HG03135 (cell line): ENCODE data around the gene SGCG.
"Not testable (repeated sequence)": the region's sequence is repeated elsewhere in the genome, so short reads cannot be mapped to it uniquely, and the experiment has no call there.

ENCODE experiments used
- ATAC-seq: cut with Tn5 transposase; IDR thresholded peaks from one replicate; pipeline ENCODE4 v1.9.1; 2021; ENCODE audit warnings: mild to moderate bottlenecking, moderate library complexity; ENCODE audit not compliant: unreplicated experiment

Gene SGCG, protein sequence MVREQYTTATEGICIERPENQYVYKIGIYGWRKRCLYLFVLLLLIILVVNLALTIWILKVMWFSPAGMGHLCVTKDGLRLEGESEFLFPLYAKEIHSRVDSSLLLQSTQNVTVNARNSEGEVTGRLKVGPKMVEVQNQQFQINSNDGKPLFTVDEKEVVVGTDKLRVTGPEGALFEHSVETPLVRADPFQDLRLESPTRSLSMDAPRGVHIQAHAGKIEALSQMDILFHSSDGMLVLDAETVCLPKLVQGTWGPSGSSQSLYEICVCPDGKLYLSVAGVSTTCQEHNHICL

DNA sequence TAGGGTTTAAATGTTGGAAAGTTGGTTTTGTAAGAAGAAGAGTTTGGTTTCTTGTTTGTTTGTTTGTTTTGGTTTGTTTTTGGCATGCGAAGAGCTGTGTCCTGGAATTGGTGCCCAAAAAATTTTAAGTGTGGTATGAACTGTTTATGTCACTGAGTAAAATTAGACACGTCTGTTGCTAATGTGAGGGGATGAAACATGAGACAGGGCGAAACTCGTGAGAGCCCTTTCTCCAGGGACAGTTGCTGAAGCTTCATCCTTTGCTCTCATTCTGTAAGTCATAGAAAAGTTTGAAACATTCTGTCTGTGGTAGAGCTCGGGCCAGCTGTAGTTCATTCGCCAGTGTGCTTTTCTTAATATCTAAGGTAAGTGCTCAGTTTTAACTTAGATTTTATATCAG, at the start of gene SGCG:
SGCG (plus strand) TSS at position 269 of the 400 bp plus-strand sequence. CDS start 22,716 bp downstream, outside the sequence.
- ATAC-seq: no peak

DNA sequence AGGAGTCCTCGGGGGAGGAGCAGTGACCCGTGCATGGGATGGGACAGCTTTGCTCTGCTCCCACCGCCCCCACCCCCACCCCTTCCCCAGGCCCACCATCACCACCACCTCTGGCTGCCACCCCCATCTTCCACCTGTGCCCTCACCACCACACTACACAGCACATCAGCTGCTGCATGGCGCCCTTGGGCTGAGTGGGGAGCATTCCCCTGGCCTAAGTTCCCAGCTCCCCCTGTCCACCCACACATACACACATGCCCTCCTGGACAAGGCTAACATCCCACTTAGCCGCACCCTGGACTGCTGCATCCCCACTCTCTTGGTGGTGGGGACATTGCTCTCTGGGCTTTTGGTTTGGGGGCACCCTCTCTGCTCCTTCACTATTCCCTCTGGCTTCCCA, 46.2 kb upstream of the SGCG start:
- no peak for ATAC-seq

DNA sequence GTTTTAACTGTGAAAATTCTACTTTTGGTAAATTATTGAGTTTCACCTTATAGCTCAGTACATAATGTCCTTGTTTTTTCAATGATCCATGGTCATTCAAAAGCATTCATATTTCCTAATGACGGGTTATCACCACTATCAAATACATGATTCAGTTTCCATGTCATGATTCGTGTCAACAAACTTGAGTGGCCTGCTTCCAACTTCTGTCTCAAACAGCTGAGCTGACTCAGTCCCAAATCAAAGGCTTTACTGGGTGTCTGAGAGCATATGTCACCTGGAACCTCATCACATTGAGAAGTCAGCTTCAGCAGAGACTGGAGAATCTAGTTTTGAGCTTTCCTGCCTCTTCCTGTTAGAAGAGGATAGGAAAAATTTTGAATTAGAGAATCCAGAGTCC, 40.3 kb upstream of the SGCG start:
- no peak for ATAC-seq

DNA sequence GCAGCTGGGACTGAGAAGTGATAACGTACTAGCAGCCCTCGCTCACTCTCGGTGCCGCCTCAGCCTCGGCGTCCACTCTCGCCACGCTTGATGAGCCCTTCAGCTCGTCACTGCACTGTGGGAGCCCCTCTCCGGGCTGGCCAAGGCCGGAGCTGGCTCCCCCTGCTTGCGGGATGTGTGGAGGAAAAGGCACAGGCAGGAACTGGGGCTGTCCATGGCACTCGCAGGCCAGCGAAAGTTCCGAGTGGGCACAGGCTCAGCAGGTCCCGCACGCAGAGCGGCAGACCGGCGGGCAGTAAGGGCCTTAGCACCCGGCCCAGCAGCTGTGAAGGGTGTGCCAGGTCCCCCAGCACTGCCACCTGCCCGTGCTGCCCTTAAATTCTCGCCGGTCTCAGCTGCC, 38.8 kb upstream of the SGCG start:
- no peak for ATAC-seq

DNA sequence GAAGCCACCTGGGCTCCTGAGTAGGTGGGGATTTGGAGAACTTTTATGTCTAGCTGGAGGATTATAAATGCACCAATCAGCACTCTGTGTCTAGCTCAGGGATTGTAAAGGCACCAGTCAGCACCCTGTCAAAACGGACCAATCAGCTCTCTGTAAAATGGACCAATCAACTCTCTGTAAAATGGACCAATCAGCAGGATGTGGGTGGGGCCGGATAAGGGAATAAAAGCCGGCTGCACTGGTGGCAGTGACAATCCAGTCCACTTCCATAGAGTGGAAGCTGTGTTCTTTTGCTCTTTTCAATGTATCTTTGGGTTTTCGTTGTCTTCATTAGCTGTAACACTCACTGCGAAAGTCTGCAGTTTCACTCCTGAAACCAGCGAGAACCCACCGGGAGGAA, 38.2 kb upstream of the SGCG start:
- not testable (repeated sequence) for ATAC-seq

DNA sequence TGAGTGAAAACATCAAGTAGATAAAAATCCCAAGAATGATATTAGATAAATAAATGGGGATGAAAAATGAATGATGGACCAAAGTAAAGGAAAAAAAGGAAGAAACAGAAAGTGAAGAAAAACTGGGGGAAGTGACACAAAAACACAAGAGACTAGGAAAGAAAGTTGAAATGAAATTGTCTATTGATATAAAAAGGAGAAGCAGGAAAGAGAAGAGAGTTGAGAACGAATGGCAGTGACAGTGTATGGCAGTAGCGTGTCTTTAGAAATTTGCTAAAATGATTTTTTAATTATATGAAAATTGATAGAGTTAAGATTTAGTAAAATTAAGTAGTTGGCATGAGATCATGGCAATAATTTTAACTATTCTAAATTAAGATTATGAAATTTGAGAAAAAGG, 36.3 kb upstream of the SGCG start:
- ATAC-seq: no peak

DNA sequence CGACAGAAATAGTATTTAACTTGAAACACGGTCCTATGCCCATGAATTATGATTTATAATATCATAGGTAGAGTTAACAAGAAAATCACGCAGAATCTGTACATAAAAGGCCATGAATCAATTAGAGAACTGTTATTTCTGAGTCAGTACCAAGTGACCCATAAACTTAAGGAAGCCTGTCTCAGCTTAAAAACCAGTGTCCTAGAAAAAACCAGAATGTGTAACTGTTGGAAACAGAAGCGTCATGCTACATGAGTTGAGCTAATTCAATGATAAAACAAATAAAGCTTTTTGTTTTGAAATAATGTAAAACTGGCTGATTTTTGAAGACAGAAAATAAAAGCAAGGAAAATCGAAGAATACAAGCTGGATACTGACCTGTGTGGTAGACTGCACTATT, 34.8 kb upstream of the SGCG start:
- ATAC-seq: no peak

DNA sequence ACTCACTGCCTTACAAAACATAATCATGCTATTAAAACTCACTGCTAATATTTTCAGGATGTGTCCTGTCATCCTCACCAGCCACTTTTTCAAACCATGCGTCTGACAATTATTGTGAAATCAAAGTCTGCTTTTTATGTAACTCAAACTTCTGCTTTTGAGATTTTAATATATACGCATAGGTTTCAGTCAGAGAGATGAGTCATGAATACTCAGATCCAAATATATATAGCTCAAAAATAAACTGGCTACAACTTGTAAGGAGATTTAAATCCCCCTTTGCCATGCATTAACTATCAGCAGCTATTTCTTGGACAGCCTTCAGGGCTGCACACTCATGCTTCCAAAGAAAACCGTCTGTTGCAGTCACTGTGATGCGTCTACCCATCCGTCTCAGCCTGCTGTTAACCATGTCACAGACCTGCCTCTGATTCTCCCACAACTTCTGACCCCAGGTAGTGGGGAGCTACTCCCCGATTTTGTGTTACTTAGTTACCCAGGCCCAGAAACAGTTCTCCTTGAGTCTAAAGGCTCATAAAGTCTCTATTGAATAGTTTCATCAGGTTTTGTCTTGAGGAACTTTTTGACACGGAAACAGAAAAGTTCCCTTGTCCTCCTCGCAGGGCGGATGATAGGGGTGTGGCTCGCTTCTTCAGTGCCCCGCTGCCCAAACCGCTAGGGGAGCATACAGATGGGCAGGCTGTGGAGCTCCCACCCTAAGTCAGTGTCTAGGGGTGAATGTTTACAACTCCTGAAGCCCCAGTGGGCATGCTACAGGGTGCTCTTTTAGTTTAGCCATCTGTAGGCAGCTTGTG, 33.8 kb upstream of the SGCG start:
- ATAC-seq: no peak

DNA sequence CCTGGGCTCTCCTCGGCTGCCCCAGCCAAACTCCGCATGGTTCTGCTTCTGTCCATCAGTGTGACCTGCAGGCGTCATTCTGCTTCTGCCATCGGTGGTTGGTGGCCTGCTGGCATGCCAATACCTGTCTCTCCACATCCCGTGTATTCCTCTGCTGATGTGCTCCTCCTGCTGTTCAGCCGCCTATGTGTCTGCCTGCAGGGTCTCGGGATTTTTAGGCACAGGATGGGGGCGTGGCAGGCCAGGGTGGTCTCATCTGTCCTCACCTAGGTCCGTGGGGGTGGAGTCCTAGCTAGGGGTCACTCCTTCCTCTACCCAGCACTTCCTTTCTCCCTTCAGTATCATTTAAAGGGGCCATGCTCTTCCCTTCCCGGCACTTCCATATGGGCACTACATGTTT, 33.0 kb upstream of the SGCG start:
- no peak for ATAC-seq

DNA sequence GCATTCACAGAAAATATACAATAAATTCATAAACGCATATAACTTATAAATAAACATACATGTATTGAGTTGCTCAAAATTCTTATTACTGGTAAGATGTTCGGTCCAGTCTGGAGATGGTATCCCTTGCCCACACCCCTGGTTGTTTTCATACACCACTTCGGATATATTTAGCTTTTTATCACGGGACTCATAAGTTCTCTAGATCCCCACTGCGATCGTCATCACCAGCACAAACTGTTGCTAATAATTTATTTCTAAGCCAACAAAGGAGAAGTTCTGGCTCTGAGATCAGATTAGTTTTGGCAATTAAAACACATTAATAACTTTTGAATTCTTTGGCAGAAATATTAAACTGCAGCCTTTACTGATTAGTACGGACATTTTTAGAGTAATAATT, 23.0 kb upstream of the SGCG start:
- no peak for ATAC-seq

DNA sequence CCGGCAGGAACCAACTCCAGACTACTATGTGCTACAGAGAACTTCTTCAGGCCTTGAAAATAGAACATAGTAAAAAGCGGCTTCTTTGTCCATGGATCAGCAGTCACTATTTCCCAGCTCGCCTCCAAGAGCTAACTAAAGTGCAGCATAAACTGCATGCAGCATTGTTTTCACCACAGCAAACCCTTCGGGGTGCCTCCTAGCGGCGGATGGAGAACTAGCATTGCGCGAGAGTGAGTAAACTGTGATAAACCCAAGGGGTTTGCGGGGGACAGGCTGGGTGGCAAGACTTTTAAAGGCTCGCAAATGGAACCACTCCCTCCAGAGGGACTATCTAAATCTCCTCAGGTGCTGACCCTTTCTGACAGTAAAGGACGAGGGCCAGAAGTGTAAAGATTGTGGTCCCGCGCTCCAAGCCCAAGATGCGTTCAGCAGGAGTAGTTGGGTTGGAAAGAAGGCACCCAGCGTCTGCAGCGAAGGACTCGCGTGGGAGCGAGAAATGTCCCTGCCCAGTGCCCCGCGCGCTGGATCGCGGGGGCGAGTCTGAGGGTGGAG, 21.5 kb upstream of the SGCG start:
- peak; percentile 59 for ATAC-seq

DNA sequence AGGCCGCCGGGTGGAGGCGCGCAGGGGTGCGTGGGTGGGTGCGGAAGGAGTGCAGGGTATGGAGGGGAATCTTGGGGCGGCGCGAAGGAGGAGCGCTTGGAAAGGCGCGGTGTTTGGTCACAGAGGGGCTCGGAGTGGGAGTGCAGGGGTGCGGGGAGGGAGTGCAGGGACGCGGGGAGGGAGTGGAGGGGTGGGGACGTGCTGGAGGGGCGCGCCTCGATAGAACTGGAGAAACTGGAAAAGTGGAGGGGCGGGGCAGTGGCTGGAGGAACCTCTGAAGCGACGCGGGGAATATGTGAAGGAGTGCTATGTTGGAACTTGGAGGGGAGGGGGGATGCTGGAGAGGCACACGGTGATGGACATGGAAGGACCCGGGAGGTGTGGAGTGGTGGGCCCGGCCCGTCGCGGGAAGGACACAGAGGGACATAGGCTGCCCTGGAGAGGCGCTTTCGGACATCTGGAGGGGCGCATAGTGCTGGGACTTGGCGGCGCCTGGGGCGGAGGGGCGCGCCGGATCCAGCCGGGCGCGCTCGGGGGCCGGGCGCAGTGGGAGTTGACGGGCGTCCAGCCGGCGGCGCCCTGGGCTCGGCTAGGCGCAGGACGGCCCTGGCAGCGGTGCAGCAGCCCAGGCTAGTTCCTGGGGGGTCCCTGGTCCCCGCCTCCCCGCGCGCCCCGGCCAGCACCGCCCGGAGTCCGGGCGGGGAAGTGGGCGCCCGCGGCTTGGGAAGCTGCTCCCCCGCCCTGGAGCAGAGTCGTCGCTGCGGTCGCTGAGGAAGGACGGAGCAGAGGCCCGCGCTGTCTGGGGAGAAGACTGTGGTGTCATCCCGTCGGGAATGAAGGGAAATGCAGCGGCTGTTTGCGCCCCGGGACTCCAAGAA, 20.8 kb upstream of the SGCG start:
- no peak for ATAC-seq

DNA sequence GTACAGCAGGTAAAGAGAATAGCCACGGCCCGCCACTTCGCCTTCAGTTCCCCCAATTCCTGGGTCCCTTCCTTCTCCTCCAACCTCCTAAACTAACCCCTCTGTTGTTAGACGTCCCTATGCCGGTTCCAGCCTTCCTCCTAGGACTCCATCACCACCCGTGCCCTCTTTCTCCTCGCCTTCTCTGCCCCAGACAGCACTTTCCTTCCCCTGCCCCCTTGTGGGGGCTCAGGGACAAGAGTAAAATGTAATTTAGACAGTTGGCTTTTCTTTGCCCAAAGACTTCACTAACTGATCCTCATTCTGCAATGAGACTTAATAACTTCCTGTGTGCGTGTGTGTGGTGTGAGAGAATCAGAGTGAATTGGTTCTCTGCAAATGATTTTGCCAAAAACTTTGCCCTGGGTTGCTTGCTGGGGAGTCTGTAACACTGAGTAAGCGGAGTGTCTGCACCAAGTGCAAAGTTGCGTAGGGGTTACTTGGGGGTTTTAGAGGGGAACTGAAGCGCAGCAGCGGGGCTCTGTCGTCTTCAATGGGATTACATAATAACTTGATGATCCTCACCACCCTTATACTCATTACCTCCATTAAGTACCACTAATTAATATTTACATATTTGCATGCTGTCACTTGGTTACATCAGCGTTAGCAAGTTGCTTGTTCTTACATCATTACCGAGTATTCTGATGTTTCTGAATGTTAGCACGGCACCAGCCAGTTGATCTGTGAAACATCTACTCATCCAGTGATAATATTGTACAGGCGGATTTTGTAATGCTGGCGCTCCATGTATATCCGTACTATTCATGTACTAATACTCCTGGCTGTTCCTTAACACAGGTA, 19.9 kb upstream of the SGCG start:
- ATAC-seq: no peak

DNA sequence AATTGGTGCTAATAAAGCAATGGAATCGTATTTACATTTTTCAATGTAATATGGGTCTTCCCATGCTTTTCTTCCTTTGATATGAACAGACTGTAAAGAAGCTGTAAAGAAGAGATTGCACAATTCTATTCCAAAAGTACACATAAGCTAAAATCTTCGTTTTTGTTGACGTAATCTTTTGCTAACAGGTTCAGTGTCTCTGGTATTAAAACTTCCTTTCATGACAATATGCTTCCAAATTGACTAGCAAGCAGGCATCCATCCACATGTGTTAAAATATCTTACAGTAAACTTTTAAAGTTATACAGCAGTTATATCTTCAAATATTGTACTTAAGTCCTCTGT, 19.3 kb upstream of the SGCG start:
- no peak for ATAC-seq

DNA sequence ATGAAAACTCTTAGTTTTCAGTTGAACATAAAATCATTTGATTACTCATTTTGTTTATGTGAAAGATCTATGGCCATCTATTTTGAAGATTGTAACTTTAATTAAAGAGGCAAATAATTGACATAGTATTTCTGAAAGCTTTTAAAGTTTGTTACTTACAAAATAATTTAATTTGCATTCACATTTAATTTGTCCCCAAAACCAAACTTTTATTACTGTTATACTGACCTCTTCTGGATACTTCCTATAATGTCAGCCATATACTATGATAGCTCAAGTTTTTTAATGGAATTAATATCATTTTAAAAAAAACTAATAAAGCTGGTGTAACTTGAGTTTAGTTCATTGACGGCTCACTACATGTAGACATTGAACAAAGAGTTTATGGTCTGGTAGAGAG, 4.9 kb upstream of the SGCG start:
- ATAC-seq: no peak

DNA sequence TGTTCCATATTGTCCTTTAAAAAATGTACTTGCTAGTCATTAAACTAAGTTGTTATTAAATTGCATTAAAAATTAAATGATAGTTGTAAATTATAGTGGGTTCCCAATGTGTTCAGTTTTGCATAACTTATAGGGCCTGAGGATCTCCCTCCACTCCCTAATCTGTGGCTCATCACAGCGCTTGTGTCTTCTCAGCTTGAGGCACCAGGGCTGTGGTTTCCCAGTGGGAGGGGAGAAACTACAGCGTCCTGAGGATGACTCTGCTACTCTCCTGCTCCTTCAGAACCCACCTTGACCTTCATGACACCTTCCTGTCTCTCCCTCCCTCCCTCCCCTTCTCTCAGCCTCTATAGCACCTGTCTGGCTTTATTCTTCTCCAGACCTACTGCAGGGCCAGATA, 1.4 kb downstream of the SGCG start:
- ATAC-seq: no peak

DNA sequence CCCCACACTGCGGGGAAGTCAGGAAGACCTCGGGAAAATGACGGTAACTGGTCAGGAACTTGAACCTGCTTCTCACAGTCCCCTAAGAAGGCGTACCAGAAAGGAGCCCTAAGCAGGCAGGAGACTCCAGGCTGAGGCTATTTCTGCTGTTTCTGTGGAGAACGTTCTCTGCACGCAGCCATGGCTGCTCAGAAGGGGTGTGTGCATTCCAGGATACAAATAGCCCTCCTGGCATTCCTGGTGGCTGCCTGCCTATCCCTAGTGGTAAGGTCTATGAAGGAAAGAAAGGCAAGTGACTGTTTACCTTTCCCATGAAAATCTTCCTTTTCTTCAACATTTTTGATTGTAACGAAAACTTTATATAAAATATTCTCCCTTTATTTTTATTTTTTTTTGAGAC, 2.5 kb downstream of the SGCG start:
- ATAC-seq: no peak

DNA sequence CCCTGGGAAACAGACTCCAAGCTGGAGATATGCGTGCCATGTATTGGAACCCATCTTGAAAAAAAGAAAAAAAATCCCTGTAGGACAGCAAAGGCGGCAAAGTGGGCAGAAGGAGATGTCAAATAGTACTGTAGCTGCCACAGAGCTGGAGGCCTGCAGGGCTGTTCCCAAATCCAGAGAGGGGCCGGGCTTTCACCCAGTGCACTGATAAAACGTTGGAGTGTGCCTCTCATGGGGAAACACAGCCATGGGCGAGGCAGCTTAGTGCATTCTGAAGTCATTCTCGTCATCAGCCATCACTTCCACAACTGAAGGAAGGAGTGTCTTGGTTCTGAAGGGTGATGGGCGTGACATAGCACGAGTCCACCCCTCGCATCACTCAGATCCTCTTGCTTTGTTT, 4.8 kb downstream of the SGCG start:
- ATAC-seq: no peak

DNA sequence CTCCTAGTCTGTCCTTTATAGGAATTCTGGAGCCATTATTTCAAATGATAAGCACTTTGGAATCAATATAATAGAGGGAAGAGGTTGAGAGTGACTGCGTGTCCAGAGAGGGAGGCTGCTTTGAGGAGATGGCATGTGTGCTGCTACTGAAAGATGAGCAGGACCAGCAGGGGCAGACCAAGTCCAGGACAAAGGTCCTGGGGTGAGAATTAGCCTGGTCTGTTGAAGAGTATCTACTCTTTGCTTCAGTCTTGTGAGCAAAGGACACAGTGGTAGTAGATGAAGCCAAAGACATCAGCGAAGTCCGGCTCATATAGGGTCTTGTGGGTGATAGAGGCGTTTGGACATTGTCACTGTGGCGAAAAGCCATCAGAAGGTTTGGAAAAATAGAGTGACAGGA, 21.1 kb downstream of the SGCG start:
- ATAC-seq: no peak

DNA sequence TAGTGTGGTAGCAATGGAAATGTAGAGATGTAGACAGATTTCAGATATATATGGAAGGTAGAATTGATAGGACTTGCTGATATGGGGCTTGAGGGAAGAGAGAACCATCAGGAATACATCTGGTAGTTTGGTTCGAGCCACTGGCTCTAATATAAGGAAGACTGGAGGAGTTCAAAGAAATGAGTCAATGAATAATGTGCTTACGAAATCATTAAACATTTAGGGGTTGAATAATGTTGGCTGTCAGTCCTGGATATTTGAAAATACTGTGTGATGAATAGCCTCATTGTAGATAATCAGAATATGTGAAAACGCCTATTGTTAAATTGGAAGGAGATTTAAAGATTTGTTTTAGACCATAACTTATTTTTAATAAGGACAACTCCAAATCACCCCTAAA, 21.6 kb downstream of the SGCG start:
- ATAC-seq: no peak
